Ascending aorta (tissue), 2 donors: Measurements from ENCODE around the gene ACIN1. TPM values are rescaled to one million over a fixed set of nuclear protein-coding genes. Genes with fewer than 3 reads are reported as not detected.
A peak's percentile ranks its signal among the peaks of the same experiment; 100 is the strongest.

Experiments used
- DNase-seq, 2 donors: peaks; one replicate each; pipeline ENCODE4 v3.0.0-alpha.2; 2019; ENCODE audit warnings: low spot score in 2 of 2
- H3K27ac ChIP-seq, 2 donors: fragments of 200-600 bp; sonication (generic); one replicate each; pipeline ENCODE4 v1.5.1; 2016 to 2017; ENCODE audit warnings: mild to moderate bottlenecking in 1 of 2
- H3K27me3 ChIP-seq: fragments of 200-600 bp; sonication (generic); one replicate; pipeline ENCODE4 v1.5.1; 2017
- H3K36me3 ChIP-seq, 2 donors: fragments of 200-600 bp; sonication (generic); one replicate each; pipeline ENCODE4 v1.5.1; 2016
- H3K4me1 ChIP-seq, 2 donors: fragments of 200-600 bp; sonication (generic); one replicate each; pipeline ENCODE4 v1.5.1; 2016 to 2017; ENCODE audit warnings: mild to moderate bottlenecking in 1 of 2
- H3K4me3 ChIP-seq, 2 donors: fragments of 200-600 bp; sonication (generic); one replicate each; pipeline ENCODE4 v1.5.1; 2016 to 2017; ENCODE audit warnings: mild to moderate bottlenecking in 1 of 2
- H3K9me3 ChIP-seq, 2 donors: fragments of 200-600 bp; sonication (generic); one replicate each; pipeline ENCODE4 v1.5.1; 2016
- CTCF ChIP-seq, 3 experiments: fragments of 200-600 bp in 2 of 3; fragments of 450-650 bp in 1 of 3; sonication (generic) in 2 of 3; IDR thresholded peaks; one replicate each; pipeline ENCODE4 v1.5.1; 2016 to 2019; ENCODE audit warnings: antibody characterized with exemption in 3 of 3, mild to moderate bottlenecking in 1 of 3, moderate library complexity in 1 of 3
- intact Hi-C: fragments of 100-400 bp; cut with DNase I; formaldehyde crosslinking; loops from one replicate; pipeline ENCODE4 v1.15.1; 2023
- total RNA-seq: library from RNA; depleted of rRNA; stranded (reverse); fragments of >200 nt; gene quantifications from one replicate; pipeline ENCODE4 v1.1.0, GENCODE V29; 2016

Gene ACIN1
- total RNA-seq = 58.9 TPM

GRCh38 chr14:23094666-23095195 is at the start of gene ACIN1:
TSS of gene ACIN1 (minus strand) at chr14:23095136. CDS start at chr14:23095112, 24 bp downstream.
- intact Hi-C loops = loop anchor here (1.0 to 5.0 kb wide), 6 partner anchors 24 to 222 kb away; partner anchors contain the start of genes HOMEZ and LRP10
- DNase-seq = peak; percentile 23 to 84
- Histone ChIP-seq H3K4me1 (peaks cover 0 to 22% of the 10 kb centered on the region in 2 donors), H3K9me3 (no peaks in the 10 kb centered on the region), H3K27ac (peak within 1 kb of the TSS; percentile 97 to 98), H3K27me3 (no peaks in the 10 kb centered on the region), H3K36me3 (peaks cover 26 to 48% of the 10 kb centered on the region in 2 donors), H3K4me3 (peak within 1 kb of the TSS; percentile 78 to 86)
- no peak for TF ChIP-seq CTCF (IDR thresholded peaks at IDR 0.05)

GRCh38 chr14:23143911-23144310 is 49.0 kb upstream of the ACIN1 start:
- peak overlapping the region; percentile 42 to 64 for H3K27ac ChIP-seq
- peaks cover 21 to 42% of the 10 kb centered on the region in 2 donors for H3K36me3 ChIP-seq
- no peak for TF ChIP-seq CTCF (IDR thresholded peaks at IDR 0.05)
- H3K4me3 ChIP-seq = no peak overlapping the region
- intact Hi-C loops = loop anchor here (2.0 to 5.0 kb wide), 2 partner anchors 19 to 38 kb away; partner anchors contain the start of gene SLC7A8
- no peaks in the 10 kb centered on the region for H3K9me3 ChIP-seq
- no peaks in the 10 kb centered on the region for H3K27me3 ChIP-seq
- H3K4me1 ChIP-seq = peaks cover 4 to 40% of the 10 kb centered on the region in 2 donors
- DNase-seq = no peak

GRCh38 chr14:23142826-23143225 is 47.9 kb upstream of the ACIN1 start:
- H3K27me3 ChIP-seq = no peaks in the 10 kb centered on the region
- no peaks in the 10 kb centered on the region for H3K9me3 ChIP-seq
- peak overlapping the region; percentile 63 to 64 for H3K27ac ChIP-seq
- TF ChIP-seq CTCF (IDR thresholded peaks at IDR 0.05) = no peak
- intact Hi-C loops = loop anchor here (1.0 to 5.0 kb wide), 3 partner anchors 11 to 39 kb away; partner anchors contain the start of gene SLC7A8
- H3K36me3 ChIP-seq = peaks cover 26 to 44% of the 10 kb centered on the region in 2 donors
- H3K4me3 ChIP-seq = no peak overlapping the region
- peaks cover 4 to 39% of the 10 kb centered on the region in 2 donors for H3K4me1 ChIP-seq
- no peak for DNase-seq

GRCh38 chr14:23141706-23142444 is 46.9 kb upstream of the ACIN1 start:
- DNase-seq = peak; percentile 41 to 91
- Histone ChIP-seq H3K27ac (peak overlapping the region; percentile 63 to 64), H3K4me3 (no peak overlapping the region)

GRCh38 chr14:23140371-23140770 is 45.4 kb upstream of the ACIN1 start:
- H3K4me1 ChIP-seq = peaks cover 4 to 22% of the 10 kb centered on the region in 2 donors
- H3K4me3 ChIP-seq = no peak overlapping the region
- no peak overlapping the region for H3K27ac ChIP-seq
- DNase-seq = no peak
- intact Hi-C loops = loop anchor here (5.0 kb wide), 1 partner anchor 42 kb away; the partner anchor contains the start of gene SLC7A8
- H3K36me3 ChIP-seq = peaks cover 43 to 67% of the 10 kb centered on the region in 2 donors
- no peak for TF ChIP-seq CTCF (IDR thresholded peaks at IDR 0.05)
- H3K27me3 ChIP-seq = no peaks in the 10 kb centered on the region
- no peaks in the 10 kb centered on the region for H3K9me3 ChIP-seq

More at GRCh38 chr14:23141706-23142444, 46.9 kb upstream of the ACIN1 start:
- Histone ChIP-seq H3K36me3 (peaks cover 34 to 54% of the 10 kb centered on the region in 2 donors), H3K27me3 (no peaks in the 10 kb centered on the region), H3K9me3 (no peaks in the 10 kb centered on the region), H3K4me1 (peaks cover 4 to 33% of the 10 kb centered on the region in 2 donors)
- no peak for TF ChIP-seq CTCF (IDR thresholded peaks at IDR 0.05)
- intact Hi-C loops = loop anchor here (1.0 to 5.0 kb wide), 3 partner anchors 12 to 40 kb away; partner anchors contain the start of gene SLC7A8
